HFFc6 (cell line): ENCODE data around the gene SPHK1. TPM values are rescaled to one million over a fixed set of nuclear protein-coding genes. Genes with fewer than 3 reads are reported as not detected.

ENCODE experiments used
- DNase-seq: peaks from one replicate; pipeline ENCODE4 v3.0.0-alpha.2; 2018
- H3K27ac Mint-ChIP-seq: 2 replicates; pipeline ENCODE4 v1.8.0; 2020; ENCODE audit warnings: mild to moderate bottlenecking, mixed read lengths
- H3K27me3 Mint-ChIP-seq: 2 replicates; pipeline ENCODE4 v1.8.0; 2021; ENCODE audit warnings: mild to moderate bottlenecking, moderate library complexity, mixed read lengths; ENCODE audit not compliant: insufficient read depth
- H3K36me3 Mint-ChIP-seq: 2 replicates; pipeline ENCODE4 v1.8.0; 2021; ENCODE audit warnings: low read depth, mixed read lengths
- H3K4me1 Mint-ChIP-seq: 2 replicates; pipeline ENCODE4 v1.8.0; 2020; ENCODE audit warnings: low read depth, mixed read lengths
- H3K4me3 Mint-ChIP-seq: 2 replicates; pipeline ENCODE4 v1.8.0; 2020; ENCODE audit warnings: mild to moderate bottlenecking, moderate library complexity, mixed read lengths
- H3K9me3 Mint-ChIP-seq: 2 replicates; pipeline ENCODE4 v1.8.0; 2020; ENCODE audit warnings: mild to moderate bottlenecking, mixed read lengths
- total RNA-seq, 6 experiments: library from RNA; stranded (reverse); fragmentation: NEBNext Ultra II Directional; extraction: Animal tissue kit (Norgen Biotek cat#: 25700); gene quantifications; 2 replicates in 1 of 6; 3 replicates in 5 of 6; pipeline ENCODE4 v1.2.3, GENCODE V29; 2021
- TF ChIP-seq, protein P1 (sequence below): fragments of 200-600 bp; sonication (generic); IDR thresholded peaks from 2 replicates; pipeline ENCODE4 v1.5.0; 2021; ENCODE audit warnings: antibody characterized with exemption, mild to moderate bottlenecking

Gene SPHK1
- total RNA-seq, 6 experiments from 2014 or later = 53.9 to 68.1 (median 55.7) TPM

DNA sequence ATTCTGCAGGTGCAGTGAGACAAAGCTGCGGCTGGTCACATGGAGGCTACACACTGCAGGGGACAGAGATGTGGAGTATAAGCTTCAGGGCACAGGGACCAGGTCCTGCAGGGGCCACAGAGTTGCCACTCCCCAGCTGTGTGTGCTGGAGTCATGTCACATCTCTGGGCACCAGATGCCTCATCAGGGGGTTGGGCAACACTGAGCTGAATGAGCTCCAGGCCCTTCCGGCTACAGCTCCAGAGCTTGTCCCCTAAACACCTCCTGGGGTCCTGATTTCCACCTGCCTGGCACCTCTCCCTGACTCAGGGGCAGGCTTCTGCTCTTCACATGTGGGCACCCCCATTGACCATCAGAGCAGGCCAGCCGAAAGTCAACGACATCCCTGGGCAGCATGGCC is 32.5 kb downstream of the SPHK1 start:
- Mint-ChIP-seq H3K27me3 (no peaks in the 10 kb centered on the region; the same call in 1 of the 2 replicates), H3K9me3 (no peaks in the 10 kb centered on the region), H3K27ac (no peak overlapping the region), H3K4me3 (no peak overlapping the region), H3K36me3 (no peaks in the 10 kb centered on the region), H3K4me1 (peaks cover 33% of the 10 kb centered on the region)
- no peak for DNase-seq
- TF ChIP-seq, protein P1, sequence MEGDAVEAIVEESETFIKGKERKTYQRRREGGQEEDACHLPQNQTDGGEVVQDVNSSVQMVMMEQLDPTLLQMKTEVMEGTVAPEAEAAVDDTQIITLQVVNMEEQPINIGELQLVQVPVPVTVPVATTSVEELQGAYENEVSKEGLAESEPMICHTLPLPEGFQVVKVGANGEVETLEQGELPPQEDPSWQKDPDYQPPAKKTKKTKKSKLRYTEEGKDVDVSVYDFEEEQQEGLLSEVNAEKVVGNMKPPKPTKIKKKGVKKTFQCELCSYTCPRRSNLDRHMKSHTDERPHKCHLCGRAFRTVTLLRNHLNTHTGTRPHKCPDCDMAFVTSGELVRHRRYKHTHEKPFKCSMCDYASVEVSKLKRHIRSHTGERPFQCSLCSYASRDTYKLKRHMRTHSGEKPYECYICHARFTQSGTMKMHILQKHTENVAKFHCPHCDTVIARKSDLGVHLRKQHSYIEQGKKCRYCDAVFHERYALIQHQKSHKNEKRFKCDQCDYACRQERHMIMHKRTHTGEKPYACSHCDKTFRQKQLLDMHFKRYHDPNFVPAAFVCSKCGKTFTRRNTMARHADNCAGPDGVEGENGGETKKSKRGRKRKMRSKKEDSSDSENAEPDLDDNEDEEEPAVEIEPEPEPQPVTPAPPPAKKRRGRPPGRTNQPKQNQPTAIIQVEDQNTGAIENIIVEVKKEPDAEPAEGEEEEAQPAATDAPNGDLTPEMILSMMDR = no peak

DNA sequence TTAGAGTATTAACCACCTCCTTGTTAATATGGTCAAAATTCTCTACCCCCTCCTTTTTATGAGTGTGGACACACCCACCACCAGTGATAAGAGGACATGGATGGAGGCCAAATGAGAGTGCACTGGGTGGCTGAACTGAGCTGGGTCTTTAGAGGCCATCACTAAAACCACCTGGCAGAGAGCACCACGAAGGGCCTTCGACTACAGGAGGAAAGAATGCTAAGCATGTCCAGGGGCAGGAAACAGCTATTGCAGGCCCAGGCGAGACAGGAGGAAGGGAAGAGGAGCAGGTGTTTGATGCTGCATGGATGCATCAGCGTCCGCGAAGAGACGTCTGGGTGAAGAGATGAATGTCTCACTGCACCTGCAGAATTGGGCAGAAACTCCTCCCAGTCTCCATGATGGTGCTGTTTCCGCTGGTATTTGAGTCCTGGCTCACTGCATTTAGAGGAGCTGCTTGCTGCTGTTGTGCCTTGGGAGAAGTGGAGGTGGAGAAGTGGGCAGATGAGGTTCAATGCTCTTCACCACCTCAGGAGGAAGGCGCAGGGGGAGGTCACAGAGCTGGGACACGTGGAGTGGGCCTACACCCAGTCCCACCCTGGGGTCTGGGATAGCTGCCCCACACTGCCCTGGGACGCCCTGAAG is 33.2 kb downstream of the SPHK1 start:
- Mint-ChIP-seq H3K9me3 (no peaks in the 10 kb centered on the region), H3K36me3 (peaks cover 7% of the 10 kb centered on the region; the same call in 1 of the 2 replicates), H3K4me1 (peaks cover 33% of the 10 kb centered on the region), H3K4me3 (no peak overlapping the region), H3K27ac (no peak overlapping the region; the same call in 1 of the 2 replicates), H3K27me3 (no peaks in the 10 kb centered on the region; the same call in none of the 2 replicates)
- DNase-seq = no peak
- TF ChIP-seq, protein P1 = no peak

DNA sequence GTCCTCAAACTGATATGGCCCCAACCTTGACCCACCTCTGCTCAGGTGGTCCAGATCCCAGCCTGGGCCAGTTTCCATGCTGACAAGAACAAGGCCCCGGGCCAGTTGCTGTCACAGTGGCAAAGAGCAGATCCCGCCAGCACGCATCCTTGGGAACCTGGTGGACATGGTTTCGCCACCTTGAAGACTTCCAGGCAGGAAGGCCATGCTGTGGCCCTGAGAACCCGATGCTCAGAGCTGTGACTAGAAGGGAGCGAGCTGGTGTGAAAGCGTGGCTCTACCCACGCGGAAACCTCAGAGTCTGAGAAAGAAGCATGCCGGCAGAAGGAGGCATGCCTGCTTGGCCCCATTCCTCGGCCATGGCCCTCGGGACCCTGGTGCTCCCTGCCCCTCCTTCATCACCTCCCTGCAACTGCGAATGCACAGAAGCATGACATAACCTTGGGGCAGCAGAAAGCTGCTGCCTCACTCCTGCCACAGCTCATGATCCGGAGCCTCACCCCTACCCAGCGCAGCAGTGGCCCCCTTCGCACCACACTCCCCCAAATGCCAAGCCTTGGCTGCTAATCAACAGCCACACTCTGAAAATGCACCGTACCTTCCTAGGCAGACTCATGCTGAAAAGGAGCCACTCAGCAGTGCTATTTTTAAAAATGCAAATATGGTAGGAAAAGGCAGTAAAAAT is 35.3 kb downstream of the SPHK1 start:
- Mint-ChIP-seq H3K4me1 (peaks cover 22% of the 10 kb centered on the region), H3K9me3 (no peaks in the 10 kb centered on the region), H3K4me3 (no peak overlapping the region), H3K27ac (no peak overlapping the region), H3K27me3 (no peaks in the 10 kb centered on the region; the same call in none of the 2 replicates), H3K36me3 (peaks cover 11% of the 10 kb centered on the region; the same call in 1 of the 2 replicates)
- DNase-seq = no peak
- TF ChIP-seq, protein P1 = no peak

DNA sequence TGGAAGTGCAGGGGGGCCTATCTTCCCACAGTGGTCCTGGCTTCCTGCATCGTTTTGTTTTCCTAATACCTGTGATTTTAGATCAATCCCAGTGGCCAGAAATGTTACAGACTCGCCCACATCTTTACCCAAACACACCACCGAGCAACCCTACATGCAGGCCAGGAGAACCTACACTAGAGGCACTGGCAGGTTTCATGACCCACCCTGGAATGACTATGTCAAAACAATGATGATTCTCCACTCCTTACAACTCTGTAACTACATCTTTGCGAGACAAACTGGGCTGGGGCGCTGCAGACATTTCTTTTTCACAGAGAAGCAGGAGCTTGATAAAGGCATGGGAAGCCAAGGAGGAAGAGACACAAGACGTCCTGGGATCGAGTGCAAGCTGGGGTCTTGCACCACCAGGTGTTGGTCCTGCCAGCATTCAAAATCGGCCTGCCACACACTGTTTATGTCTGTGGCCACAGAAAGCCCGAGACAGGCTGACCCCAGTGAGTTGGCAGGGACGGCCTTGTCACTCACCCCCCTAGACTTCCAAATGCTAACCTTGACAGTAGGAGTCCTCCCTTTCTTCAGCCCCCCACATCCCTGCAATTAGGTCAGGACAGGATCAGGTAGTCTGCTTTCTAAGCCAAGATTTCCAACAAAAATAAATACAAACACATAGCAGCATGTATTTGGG is 36.1 kb downstream of the SPHK1 start:
- Mint-ChIP-seq H3K4me3 (no peak overlapping the region), H3K9me3 (no peaks in the 10 kb centered on the region), H3K27ac (no peak overlapping the region), H3K4me1 (peaks cover 20% of the 10 kb centered on the region), H3K27me3 (no peaks in the 10 kb centered on the region; the same call in none of the 2 replicates), H3K36me3 (peaks cover 11% of the 10 kb centered on the region; the same call in 1 of the 2 replicates)
- TF ChIP-seq, protein P1 = no peak
- no peak for DNase-seq

DNA sequence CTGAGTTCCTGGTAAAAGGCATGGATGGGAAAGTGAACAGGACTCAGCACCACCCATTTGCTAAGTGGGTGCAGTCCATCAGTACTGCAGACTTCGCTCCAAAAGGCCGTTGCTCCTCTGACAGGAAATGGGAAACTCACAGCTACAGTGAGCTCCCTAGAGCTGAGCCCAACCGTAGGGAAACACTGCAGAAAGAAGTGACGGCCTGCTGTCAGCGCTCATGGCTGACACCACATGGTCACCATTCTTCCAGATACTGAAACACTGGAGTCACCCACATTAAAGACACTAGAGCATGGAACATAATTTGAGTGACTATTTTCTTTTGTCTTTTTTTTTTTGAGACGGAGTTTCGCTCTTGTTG is 36.6 kb downstream of the SPHK1 start:
- Mint-ChIP-seq H3K4me3 (no peak overlapping the region), H3K9me3 (no peaks in the 10 kb centered on the region), H3K27me3 (no peaks in the 10 kb centered on the region; the same call in none of the 2 replicates), H3K27ac (no peak overlapping the region), H3K4me1 (peaks cover 25% of the 10 kb centered on the region), H3K36me3 (peaks cover 11% of the 10 kb centered on the region; the same call in 1 of the 2 replicates)
- TF ChIP-seq, protein P1 = no peak
- DNase-seq = no peak
